Smooth muscle cell (in vitro differentiated cells): ENCODE results near the gene GPAT2. TPM values are rescaled to one million over a fixed set of nuclear protein-coding genes. Genes with fewer than 3 reads are reported as not detected.
"Not testable (repeated sequence)": the region's sequence is repeated elsewhere in the genome, so short reads cannot be mapped to it uniquely, and the experiment has no call there.

Source experiments
- DNase-seq: peaks from one replicate; lab custom pipeline; 2025; ENCODE audit not compliant: unreplicated experiment; lab: John Stamatoyannopoulos, UW
- H2AFZ ChIP-seq: fragments of 200-600 bp; sonication (generic); 2 replicates; pipeline ENCODE4 v1.6.0; 2016; ENCODE audit warnings: antibody characterized with exemption, low read depth, mild to moderate bottlenecking
- H3F3A ChIP-seq: fragments of 200-600 bp; sonication (generic); 2 replicates; pipeline ENCODE4 v1.6.0; 2017; ENCODE audit warnings: antibody characterized with exemption, low read depth
- H3K27ac ChIP-seq: fragments of 200-600 bp; sonication (generic); 2 replicates; pipeline ENCODE4 v1.5.1; 2016; ENCODE audit warnings: low read depth, mild to moderate bottlenecking
- H3K27me3 ChIP-seq: fragments of 200-600 bp; sonication (generic); 2 replicates; pipeline ENCODE4 v1.6.1; 2016; ENCODE audit warnings: low read depth, mild to moderate bottlenecking
- H3K36me3 ChIP-seq: fragments of 200-600 bp; sonication (generic); 2 replicates; pipeline ENCODE4 v1.5.1; 2016; ENCODE audit warnings: low read depth
- H3K4me1 ChIP-seq: fragments of 200-600 bp; sonication (generic); 2 replicates; pipeline ENCODE4 v1.5.1; 2016; ENCODE audit warnings: low read depth
- H3K4me2 ChIP-seq: fragments of 200-600 bp; sonication (generic); 2 replicates; pipeline ENCODE4 v1.6.0; 2016; ENCODE audit warnings: mild to moderate bottlenecking
- H3K4me3 ChIP-seq: fragments of 200-600 bp; sonication (generic); 2 replicates; pipeline ENCODE4 v1.5.1; 2016; ENCODE audit warnings: mild to moderate bottlenecking
- H3K79me2 ChIP-seq: fragments of 200-600 bp; sonication (generic); 2 replicates; pipeline ENCODE4 v1.6.0; 2016; ENCODE audit warnings: low read depth, mild to moderate bottlenecking
- H3K9ac ChIP-seq: fragments of 200-600 bp; sonication (generic); 2 replicates; pipeline ENCODE4 v1.6.0; 2016; ENCODE audit warnings: low read depth
- H3K9me3 ChIP-seq: fragments of 200-600 bp; sonication (generic); replicated peaks from 2 replicates; pipeline ENCODE4 v1.5.1; 2016; ENCODE audit warnings: low read depth
- H4K20me1 ChIP-seq: fragments of 200-600 bp; sonication (generic); 2 replicates; pipeline ENCODE4 v1.6.0; 2016; ENCODE audit warnings: low read depth
- WGBS: methylation state at CpG from one replicate; pipeline ENCODE4 v1.1.7; 2016; ENCODE audit warnings: low lambda C conversion rate; 5-methylcytosine and 5-hydroxymethylcytosine counted together
- polyA plus RNA-seq: library from polyadenylated mRNA; unstranded; fragments of >200 nt; fragmentation: Nextera tagmentation; extraction: Ambion mirVana; gene quantifications from 2 replicates; pipeline ENCODE4 v1.2.1, GENCODE V29; 2016
- total RNA-seq: library from RNA; depleted of rRNA; stranded (reverse); fragments of >200 nt; gene quantifications from 2 replicates; pipeline ENCODE4 v1.2.3, GENCODE V29; 2014
- TF ChIP-seq, protein P1 (sequence below): fragments of 200-600 bp; sonication (generic); IDR thresholded peaks from 2 replicates; pipeline ENCODE4 v1.5.1; 2017; ENCODE audit warnings: borderline replicate concordance, mild to moderate bottlenecking, antibody characterized with exemption; ENCODE audit not compliant: insufficient read depth, poor library complexity, severe bottlenecking

GPAT2 gene
- total and polyA plus RNA-seq, 2 experiments from 2014 or later: 0.29 TPM; not detected in 1

GRCh38 chr2:96074156-96074555 is 39.4 kb upstream of the GPAT2 start:
- Histone ChIP-seq H3K27me3 (no peaks in the 10 kb centered on the region), H3K4me3 (no peak overlapping the region), H3K36me3 (no peaks in the 10 kb centered on the region), H3F3A (no peaks in the 10 kb centered on the region), H3K9ac (no peak overlapping the region), H2AFZ (no peak overlapping the region), H3K4me2 (no peak overlapping the region), H3K4me1 (no peaks in the 10 kb centered on the region), H3K79me2 (no peaks in the 10 kb centered on the region), H3K27ac (no peak overlapping the region), H4K20me1 (no peaks in the 10 kb centered on the region), H3K9me3 (no peaks in the 10 kb centered on the region)
- 81% methylated on average over 6 of the region's 6 CpGs for WGBS
- TF ChIP-seq, protein P1, sequence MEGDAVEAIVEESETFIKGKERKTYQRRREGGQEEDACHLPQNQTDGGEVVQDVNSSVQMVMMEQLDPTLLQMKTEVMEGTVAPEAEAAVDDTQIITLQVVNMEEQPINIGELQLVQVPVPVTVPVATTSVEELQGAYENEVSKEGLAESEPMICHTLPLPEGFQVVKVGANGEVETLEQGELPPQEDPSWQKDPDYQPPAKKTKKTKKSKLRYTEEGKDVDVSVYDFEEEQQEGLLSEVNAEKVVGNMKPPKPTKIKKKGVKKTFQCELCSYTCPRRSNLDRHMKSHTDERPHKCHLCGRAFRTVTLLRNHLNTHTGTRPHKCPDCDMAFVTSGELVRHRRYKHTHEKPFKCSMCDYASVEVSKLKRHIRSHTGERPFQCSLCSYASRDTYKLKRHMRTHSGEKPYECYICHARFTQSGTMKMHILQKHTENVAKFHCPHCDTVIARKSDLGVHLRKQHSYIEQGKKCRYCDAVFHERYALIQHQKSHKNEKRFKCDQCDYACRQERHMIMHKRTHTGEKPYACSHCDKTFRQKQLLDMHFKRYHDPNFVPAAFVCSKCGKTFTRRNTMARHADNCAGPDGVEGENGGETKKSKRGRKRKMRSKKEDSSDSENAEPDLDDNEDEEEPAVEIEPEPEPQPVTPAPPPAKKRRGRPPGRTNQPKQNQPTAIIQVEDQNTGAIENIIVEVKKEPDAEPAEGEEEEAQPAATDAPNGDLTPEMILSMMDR: no peak
- no peak for DNase-seq

DNA sequence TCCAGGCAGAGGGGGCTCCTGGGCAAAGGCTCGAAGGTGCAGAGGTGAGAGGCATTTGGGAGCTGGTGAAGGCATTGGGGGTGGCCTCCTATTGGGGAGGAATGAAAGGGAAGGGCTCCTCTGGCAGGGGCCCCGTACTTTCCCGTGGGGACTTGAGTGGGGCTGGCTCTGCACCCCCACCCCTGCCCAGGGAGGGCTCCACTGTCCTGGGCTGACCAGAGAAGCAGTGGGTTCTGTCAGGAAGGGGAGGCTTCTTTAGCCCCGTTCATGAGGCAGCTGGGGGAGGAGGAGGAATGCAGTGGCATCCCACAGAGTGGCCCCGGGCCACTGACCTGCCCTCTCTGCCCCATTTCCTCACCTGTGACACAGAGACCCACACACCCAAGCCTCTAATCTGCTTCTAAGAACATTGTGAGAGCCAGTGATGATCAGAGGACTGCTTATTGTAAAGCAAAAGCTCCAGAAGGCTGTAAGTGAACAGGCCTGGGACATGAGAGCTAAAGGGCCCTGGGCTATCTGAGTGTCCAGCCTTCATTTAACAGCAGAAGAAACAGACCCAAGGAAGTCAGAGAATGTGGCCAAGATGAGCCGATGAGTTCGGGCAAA is 38.6 kb upstream of the GPAT2 start:
- Histone ChIP-seq H3K27ac (no peak overlapping the region), H3K4me3 (no peak overlapping the region), H3K4me2 (no peak overlapping the region), H4K20me1 (no peaks in the 10 kb centered on the region), H3K4me1 (no peaks in the 10 kb centered on the region), H3K79me2 (no peaks in the 10 kb centered on the region), H3K36me3 (no peaks in the 10 kb centered on the region), H3F3A (no peaks in the 10 kb centered on the region), H3K9ac (no peak overlapping the region), H2AFZ (no peak overlapping the region), H3K27me3 (no peaks in the 10 kb centered on the region), H3K9me3 (no peaks in the 10 kb centered on the region)
- DNase-seq: no peak
- TF ChIP-seq, protein P1: no peak
- 79% methylated on average over 7 of the region's 7 CpGs for WGBS

- Histone ChIP-seq H3K4me3 (no peak overlapping the region), H3K27ac (no peak overlapping the region), H2AFZ (no peak overlapping the region), H3K27me3 (no peaks in the 10 kb centered on the region), H3K9me3 (no peaks in the 10 kb centered on the region), H3K36me3 (no peaks in the 10 kb centered on the region), H3K4me2 (no peak overlapping the region), H4K20me1 (no peaks in the 10 kb centered on the region), H3K9ac (no peak overlapping the region), H3K79me2 (no peaks in the 10 kb centered on the region), H3K4me1 (no peaks in the 10 kb centered on the region), H3F3A (no peaks in the 10 kb centered on the region)
- DNase-seq: no peak
- TF ChIP-seq, protein P1: no peak
- WGBS: 88% methylated on average over 11 of the region's 11 CpGs
These were observed 38.0 kb upstream of the GPAT2 start for GRCh38 chr2:96072746-96073145.

- H3K4me1 ChIP-seq, H2AFZ ChIP-seq, H3K36me3 ChIP-seq, H3K27me3 ChIP-seq, H3K4me3 ChIP-seq, H3K9ac ChIP-seq, H3K27ac ChIP-seq, H4K20me1 ChIP-seq, DNase-seq, H3K9me3 ChIP-seq, H3K79me2 ChIP-seq, H3F3A ChIP-seq, H3K4me2 ChIP-seq: not testable (repeated sequence)
- 68% methylated on average over 8 of the region's 8 CpGs for WGBS
These were observed 37.3 kb upstream of the GPAT2 start for GRCh38 chr2:96071977-96072491.

DNA sequence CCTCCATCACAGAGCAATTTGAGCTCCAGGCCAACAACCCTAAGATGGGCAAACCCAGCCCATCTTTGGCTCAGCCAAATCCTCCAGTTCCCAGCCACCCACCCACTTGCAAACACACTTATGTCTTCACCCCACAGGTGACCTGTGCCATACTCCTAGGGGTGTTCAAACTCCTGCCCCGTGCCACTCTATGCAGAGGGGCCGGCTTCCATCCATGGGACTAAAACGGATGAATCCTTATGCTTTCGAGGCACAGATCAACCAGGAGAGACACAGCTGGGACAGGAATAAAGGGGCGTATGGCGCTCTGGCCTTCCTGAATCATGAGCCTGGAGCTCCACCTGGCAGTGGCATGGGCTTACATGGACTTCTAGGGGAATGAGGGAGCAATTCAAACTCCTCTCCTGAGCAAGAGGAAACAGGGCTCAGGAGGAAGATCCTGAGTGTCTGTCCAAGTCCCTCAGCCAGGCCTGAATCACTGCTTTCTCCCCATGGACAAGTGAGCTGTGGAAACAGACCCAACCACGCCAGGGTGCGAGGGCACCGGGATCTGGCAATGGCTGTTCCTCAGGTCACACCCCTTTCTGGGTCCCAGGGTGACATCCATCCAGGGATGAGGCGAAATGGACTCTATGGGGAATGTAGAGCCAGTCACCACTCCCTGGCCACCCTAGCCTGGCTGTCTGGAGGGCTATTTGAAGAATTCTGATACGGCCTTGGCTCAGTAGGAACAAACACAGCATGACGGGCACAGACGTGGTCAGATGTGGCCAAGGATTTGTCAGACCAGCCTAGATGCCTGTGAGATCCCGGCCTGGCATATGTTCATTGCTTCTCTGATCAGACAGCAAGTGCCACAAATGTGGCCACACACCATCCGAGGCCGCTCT is 36.6 kb upstream of the GPAT2 start:
- H3K9me3 ChIP-seq, H3K4me3 ChIP-seq, H3K27me3 ChIP-seq, H3K4me2 ChIP-seq, H3K4me1 ChIP-seq, H3F3A ChIP-seq, H3K36me3 ChIP-seq, H3K79me2 ChIP-seq, DNase-seq, H2AFZ ChIP-seq, H3K9ac ChIP-seq, H4K20me1 ChIP-seq, H3K27ac ChIP-seq: not testable (repeated sequence)
- WGBS: 92% methylated on average over 16 of the region's 16 CpGs

DNA sequence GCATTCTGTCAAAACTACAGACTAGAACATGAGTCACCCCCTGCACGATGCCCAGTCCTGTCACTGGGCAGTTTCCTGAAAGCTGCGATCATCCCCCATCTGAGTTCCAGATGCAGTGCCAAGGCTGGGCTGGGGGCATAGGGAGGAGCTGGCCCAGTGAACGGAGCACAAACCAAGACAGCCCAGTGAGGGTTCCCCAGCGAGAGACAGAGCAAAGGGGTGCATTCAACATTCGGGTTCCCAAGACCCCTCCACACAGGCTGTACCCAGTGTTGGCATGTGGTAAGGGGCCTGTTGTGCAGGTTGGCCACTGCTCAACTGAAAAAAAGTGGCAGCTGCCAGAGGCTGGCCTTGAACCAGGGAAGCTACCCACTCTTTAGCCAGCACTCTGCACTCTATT is 35.6 kb upstream of the GPAT2 start:
- H3K9me3 ChIP-seq, H3K27me3 ChIP-seq, H3K9ac ChIP-seq, DNase-seq, H3K27ac ChIP-seq, H3F3A ChIP-seq, H3K4me3 ChIP-seq, H2AFZ ChIP-seq, H4K20me1 ChIP-seq, H3K36me3 ChIP-seq, H3K79me2 ChIP-seq, H3K4me1 ChIP-seq, H3K4me2 ChIP-seq: not testable (repeated sequence)
- 86% methylated on average over 5 of the region's 5 CpGs for WGBS
